Measurements from ENCODE around the gene PTRHD1.

DNA sequence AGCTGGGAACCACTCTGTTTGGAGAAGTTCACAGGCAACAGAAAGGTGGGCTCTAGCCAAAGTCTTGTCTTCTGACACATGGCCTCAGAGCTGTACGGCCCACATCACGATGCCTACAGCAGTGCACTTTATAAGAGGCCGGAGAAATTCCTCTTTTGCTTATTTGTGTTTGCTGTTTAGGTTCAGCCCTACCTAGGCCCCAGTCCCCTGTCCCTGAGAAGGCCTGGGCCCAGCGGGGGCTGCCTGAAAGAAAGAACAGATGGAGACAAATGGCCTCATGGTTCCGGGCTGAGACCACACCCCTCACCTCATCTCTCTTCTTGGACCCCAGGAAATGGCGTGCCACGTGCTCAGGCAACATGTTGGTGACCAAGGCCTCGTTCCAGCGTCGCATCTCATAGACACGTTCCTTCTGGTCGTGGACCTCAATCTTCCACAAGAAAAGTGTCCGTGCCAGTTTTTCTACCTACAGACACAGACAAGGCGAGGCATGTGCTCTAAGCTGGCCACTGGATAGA, 30.9 kb upstream of the PTRHD1 start:
- no peak for TF ChIP-seq EZH2phosphoT487 (IDR thresholded peaks at IDR 0.05; ENCODE audit: low read depth)
- TF ChIP-seq, protein P1, sequence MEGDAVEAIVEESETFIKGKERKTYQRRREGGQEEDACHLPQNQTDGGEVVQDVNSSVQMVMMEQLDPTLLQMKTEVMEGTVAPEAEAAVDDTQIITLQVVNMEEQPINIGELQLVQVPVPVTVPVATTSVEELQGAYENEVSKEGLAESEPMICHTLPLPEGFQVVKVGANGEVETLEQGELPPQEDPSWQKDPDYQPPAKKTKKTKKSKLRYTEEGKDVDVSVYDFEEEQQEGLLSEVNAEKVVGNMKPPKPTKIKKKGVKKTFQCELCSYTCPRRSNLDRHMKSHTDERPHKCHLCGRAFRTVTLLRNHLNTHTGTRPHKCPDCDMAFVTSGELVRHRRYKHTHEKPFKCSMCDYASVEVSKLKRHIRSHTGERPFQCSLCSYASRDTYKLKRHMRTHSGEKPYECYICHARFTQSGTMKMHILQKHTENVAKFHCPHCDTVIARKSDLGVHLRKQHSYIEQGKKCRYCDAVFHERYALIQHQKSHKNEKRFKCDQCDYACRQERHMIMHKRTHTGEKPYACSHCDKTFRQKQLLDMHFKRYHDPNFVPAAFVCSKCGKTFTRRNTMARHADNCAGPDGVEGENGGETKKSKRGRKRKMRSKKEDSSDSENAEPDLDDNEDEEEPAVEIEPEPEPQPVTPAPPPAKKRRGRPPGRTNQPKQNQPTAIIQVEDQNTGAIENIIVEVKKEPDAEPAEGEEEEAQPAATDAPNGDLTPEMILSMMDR (IDR thresholded peaks at IDR 0.05; ENCODE audit: low read depth, low read length) = no peak

All from OCI-LY3 (cell line).